ENCODE measurements around the gene PDE4D.

The PDE4D gene

DNA sequence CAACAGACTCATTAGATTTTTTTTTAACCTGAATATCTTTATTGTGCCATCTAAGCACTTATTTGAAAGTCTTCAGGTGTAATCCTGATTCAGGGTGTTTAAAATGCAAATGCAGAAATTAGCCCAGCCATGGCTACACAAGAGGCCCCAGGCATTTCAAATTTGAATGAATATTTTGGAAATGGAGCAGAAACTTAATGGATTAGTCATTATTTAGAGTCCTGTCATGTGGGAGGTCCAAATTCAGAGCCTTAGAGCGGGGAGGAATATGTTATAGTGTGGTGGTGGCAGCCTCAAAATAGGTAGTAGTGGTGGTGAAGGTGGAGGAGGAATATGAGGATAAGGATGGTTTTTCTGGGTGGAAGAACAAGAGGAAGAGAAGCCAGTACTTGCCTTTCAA, 743.7 kb downstream of the PDE4D start:
- H3K27ac ChIP-seq = no peak overlapping the region
- TF ChIP-seq ZFX (IDR thresholded peaks at IDR 0.05; ENCODE audit: borderline replicate concordance) = no peak
- TF ChIP-seq, protein P1, sequence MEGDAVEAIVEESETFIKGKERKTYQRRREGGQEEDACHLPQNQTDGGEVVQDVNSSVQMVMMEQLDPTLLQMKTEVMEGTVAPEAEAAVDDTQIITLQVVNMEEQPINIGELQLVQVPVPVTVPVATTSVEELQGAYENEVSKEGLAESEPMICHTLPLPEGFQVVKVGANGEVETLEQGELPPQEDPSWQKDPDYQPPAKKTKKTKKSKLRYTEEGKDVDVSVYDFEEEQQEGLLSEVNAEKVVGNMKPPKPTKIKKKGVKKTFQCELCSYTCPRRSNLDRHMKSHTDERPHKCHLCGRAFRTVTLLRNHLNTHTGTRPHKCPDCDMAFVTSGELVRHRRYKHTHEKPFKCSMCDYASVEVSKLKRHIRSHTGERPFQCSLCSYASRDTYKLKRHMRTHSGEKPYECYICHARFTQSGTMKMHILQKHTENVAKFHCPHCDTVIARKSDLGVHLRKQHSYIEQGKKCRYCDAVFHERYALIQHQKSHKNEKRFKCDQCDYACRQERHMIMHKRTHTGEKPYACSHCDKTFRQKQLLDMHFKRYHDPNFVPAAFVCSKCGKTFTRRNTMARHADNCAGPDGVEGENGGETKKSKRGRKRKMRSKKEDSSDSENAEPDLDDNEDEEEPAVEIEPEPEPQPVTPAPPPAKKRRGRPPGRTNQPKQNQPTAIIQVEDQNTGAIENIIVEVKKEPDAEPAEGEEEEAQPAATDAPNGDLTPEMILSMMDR (IDR thresholded peaks at IDR 0.05) = no peak

DNA sequence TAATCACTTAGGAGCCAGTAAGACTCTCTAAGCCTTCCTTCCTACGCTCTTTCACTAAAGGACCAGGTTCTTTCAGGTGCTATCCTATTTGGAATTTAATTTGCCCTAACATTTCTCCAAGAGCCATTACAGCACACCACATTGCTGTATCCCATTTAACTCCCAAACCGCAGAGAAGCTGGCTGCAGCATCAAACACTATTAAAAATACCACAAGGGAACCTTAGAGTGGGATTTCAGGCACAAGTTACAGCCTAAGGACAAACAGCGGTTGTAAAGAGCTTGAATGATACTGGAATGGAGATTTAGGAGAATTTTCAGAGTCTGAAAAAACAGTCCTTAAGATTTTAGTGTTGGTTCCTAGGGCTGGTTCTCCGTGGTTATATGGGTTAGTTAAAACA, 744.3 kb downstream of the PDE4D start:
- no peak for TF ChIP-seq ZFX (IDR thresholded peaks at IDR 0.05; ENCODE audit: borderline replicate concordance)
- TF ChIP-seq, protein P1 (IDR thresholded peaks at IDR 0.05) = no peak
- H3K27ac ChIP-seq = no peak overlapping the region

DNA sequence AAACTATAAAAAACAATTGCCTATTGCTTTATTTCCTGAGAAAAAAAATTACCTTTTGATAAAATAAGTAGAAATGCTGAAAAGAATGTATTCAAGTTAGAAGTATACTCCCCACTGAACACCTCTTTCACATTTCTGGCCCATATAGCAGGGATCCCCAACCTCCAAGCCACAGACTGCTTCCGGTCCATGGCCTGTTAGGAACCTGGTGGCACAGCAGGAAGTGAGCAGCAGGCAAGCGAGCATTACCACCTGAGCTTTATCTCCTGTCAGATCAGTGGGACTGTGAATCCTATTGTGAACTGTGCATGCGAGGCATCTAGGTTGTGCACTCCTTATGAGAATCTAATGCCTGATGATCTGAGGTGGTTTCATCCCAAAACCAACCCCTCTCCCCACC, 746.8 kb downstream of the PDE4D start:
- no peak for TF ChIP-seq ZFX (IDR thresholded peaks at IDR 0.05; ENCODE audit: borderline replicate concordance)
- TF ChIP-seq, protein P1 (IDR thresholded peaks at IDR 0.05) = no peak
- no peak overlapping the region for H3K27ac ChIP-seq

DNA sequence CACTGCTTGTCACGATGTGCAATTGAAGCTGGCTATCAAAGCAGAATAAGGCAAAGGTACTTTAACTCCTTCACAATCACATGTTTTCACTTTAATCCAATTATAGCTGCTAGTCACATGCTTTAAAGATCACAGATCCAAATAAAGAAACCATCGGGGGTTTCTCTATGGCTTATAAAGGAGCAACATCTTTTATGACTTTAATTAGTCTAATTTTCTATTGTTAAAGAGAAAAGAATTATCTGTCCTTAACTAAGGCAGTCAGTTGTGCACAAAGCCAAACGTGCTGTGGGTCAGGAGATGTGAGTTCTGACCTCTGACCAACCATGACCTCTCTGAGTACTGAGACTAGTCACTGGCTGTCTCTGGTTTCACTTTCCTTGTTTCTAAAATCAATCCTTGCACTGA, 749.6 kb downstream of the PDE4D start:
- no peak for TF ChIP-seq ZFX (IDR thresholded peaks at IDR 0.05; ENCODE audit: borderline replicate concordance)
- TF ChIP-seq, protein P1 (IDR thresholded peaks at IDR 0.05) = no peak
- no peak overlapping the region for H3K27ac ChIP-seq

DNA sequence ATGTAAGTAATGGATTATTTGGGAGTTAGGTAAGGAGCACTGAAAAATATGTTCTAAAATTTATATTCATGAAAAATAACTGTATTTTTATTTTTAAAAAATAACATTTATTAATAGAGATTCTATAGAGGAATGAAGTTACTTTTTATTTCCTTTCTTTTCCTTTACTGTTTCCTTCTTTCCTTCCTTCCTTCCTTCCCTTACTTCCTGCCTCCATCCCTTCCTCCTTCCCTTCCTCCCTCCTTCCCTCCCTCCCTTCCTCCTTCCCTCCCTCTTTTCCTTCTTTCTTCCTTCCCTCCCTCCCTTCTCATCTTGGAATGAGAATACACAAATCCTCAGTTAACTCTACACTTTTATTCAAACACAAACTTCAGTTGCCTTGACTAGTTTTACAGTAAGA, 750.6 kb downstream of the PDE4D start:
- no peak for TF ChIP-seq ZFX (IDR thresholded peaks at IDR 0.05; ENCODE audit: borderline replicate concordance)
- TF ChIP-seq, protein P1 (IDR thresholded peaks at IDR 0.05) = no peak
- H3K27ac ChIP-seq = no peak overlapping the region

DNA sequence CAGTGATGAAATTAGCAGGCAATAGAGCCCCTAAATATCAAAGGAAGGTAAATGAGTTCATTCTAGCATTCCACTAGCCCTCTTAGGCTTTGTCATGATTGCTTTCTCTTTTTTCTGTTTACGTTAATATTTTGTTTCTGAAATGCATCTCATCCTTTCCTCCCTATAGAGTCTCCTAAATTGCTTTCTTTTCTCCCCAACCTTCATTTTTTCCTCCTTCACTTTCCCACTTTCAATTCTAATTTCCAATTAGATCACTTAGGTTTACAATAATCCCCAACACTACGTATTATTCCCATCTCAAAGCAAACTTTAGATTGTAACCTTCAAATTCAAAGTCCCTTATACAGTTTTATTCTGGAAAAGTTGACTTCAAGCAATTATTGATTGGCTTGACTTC, 751.4 kb downstream of the PDE4D start:
- H3K27ac ChIP-seq = no peak overlapping the region
- no peak for TF ChIP-seq ZFX (IDR thresholded peaks at IDR 0.05; ENCODE audit: borderline replicate concordance)
- TF ChIP-seq, protein P1 (IDR thresholded peaks at IDR 0.05) = no peak

DNA sequence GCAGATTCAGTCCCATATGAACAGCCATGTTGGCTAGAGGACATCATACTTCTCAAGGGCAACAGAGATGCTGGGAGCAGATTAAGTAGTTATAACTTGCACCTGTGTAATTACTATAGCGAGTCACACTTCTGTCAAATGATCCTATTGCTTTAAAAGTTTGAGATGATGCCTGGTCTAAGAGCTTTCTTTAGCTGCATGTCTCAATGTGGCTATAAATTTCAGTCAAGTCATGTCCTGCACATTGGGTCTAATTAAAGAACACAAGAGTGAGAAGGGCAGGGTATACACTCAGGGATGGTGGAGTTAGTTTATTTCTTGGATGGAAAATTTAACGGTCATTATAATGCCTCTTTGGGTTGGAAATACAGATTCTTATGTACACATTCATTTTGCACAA, 753.4 kb downstream of the PDE4D start:
- TF ChIP-seq, protein P1 (IDR thresholded peaks at IDR 0.05) = no peak
- no peak for TF ChIP-seq ZFX (IDR thresholded peaks at IDR 0.05; ENCODE audit: borderline replicate concordance)
- no peak overlapping the region for H3K27ac ChIP-seq

Measured in 22Rv1 (cell line).